ENCODE results near the gene RNF220.

Gene RNF220

DNA sequence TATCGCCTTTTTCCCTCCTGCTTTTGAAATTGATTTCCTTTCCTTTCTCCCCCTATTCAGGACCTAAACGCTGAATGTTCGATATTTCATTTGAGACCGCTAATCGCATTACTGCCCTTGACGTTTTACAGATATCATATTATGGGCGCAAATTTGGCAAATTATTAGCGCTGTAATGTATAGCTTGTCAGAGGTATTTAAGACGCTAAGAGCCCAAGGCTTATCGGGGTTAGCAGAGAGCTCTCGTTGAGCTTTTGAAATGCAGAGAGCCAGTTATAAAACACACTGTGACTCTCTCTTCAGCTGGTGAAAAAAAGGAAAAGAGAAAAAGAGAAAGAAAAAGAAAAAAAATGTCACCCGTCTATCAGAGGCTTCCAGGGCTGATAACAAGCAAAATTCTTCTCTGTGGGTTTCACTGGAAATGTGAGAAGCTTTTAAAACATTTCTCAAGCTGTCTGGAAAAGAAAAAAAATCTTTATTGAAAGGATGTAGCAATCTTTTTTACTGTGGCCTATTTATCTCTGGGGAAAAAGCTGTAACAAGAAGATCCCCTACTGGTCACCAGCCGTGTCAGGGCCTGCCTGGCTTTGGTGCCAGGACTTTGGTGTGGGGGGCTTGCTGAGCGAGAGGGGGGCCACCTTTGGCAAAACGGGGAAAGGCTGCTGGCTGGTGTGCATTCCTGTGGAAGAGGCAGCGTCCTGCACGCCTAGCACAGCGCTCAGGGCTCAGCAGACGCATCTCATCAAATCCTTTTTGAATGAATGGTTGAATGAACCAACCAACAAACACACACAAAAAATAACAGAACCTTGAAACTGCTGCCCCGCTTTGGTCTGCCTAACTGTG lies 119.8 kb downstream of the RNF220 start:
- no peak for DNase-seq

DNA sequence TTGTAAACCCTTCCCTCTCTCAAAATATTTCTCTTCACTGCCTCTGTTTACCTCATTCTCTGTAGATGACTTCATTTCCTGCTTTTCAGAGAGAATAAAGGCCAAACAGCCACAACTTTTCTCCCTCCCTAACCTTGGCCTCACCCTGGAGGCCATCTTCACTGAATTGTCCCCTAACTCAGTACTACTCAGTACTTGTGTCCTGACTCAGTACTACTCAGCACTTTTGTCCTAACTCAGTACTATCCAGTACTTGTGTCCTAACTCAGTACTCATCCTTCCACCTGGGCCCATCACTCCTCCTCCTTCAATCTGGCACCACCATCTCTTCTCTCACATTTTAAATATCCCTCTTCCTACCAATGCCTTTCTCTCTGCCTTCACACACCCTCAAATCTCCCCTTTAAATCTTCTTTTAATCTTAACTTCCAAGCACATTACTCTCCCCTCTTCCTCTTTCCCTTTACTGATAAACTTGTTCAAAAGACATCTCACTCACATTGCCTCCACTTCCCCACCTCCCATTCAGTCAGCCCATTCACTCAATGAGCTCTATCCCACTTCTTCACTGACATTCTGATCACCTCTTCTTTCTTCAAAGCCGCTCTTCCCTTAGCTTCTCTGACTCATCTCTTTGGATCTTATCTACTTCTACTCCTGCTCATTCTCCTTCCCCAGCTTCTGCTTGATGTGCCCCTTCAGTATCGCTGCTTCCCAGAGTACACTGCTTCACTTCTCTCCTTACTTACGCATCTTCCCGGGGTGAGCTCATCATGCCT lies 121.4 kb downstream of the RNF220 start:
- no peak for DNase-seq

DNA sequence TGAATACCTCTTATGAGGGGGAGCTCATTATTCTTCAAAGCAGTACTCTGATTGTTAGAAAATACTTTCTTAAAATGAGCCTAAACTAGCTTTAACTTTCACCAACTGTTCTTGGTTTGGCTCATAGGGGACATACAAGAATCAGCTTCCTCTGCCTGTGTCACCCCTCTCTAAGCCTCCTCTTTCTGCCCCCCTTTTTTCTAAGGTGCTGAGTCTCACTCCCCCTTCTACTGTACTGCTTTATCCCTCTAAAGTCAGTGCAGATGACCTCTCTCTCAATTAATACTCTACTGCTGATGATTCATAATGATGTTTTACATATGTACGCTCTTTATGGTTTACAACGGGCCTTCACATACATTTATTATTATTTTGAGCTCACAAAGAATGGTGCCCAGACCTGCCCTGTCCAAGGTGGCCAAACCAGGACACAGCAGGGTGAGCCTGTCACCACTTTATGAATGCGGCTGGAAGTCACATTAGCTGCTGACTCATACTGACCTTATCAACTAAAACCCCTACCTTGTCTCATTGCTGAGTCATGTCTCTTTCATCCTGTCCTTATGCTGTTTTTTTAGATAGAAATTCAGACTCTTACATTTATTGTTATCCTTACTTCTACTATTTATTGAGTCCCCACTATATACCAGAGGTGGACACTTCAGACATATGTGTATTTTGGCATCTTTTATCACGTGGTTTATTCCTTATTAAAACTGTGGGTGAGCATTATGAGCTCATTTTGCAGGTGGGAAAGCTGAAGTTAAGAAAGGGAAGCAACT lies 126.9 kb downstream of the RNF220 start:
- DNase-seq = no peak

DNA sequence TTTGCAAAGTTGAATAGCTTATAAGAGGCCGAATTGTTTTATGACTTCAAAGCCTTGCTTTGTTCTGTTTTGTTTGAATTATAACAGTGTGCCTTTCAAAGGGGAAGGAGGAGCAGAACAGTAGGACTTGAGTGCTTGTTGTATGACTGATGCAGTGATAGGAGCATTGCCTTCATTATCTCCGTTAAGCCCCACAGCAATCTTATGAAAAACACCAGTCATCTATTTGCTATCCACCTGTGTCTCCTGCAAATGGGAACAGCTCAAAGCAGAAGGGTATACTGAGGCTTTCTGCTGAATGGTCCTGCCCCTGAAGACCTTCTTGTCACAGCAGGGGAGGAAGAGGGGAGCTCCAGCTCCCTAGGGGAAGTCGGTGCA lies 127.5 kb downstream of the RNF220 start:
- DNase-seq = no peak

DNA sequence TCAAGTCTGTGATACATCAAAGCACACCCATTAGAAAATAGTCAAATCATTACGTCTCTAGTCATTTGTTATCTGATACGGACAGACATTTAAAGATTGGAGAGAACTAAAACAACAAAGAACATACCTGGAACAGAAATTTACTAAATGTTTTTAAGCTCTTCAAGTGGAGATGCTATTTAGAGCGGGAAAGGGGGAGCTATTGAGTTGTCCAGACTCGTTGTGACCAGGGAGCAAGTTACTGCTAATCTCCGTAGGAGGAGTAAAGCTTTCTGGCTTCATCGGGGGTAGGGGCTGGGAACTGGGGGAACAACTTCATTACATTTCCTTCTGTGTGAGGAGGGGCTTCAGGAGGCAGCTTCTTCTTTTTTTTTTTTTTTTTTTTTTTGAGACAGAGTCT lies 129.7 kb downstream of the RNF220 start:
- DNase-seq = no peak

DNA sequence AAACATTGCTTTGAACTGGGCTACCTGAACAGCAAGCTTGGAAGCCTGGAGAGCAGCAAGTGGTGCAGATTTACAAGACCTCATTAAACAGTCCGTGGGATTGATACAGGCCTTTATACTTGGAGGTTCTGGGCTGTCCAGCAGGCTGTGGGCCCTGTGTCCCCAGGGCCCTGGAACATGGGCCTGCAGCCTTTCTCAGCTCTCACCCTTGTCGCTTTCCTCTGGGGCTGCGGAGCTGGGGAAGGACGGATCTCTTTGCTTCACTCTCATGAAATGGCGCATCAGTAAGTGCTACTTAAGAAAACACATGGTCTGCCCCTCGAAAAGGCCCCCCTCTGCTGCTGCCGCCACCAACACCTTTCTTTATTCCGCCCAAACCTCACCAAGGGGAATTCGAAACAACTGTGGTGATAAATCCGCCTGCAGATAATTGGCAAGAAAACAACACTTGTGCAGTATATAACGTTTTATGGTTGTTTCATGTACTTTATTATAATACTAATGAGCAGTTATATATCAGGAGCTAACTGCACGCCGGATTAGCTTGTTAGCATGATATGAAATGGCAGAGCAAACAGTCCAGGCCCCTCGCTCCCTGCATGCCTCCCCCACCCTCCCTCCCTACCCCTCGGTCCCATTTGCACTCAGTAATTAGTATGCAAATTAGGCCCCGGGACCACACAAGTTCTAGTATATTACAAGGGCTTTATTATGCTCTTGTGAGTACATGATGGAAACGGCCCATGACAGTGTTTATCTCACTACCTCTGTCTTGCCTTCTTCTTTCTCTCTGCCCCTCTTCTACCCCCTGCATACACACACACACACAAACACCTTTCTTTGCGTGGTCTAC lies 131.5 kb downstream of the RNF220 start:
- DNase-seq = no peak

DNA sequence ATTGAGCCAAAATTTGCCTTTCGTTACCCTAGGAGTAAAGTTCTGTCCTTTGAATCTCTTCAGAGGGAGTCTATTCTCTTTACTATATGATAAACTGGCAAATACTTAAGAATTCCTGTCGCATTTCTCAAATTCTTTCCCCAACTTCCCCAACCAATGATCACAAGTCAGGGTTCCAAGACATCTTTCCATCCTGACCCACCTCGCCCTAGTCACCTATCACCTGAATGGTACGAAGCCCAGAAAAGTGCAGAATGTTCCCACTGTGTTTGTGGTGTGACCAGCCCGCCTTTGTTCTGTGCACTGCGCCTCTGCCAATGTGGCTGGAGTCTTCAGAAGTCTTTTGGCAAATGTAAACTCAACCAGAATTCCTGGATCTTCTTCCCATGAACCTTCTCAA lies 132.5 kb downstream of the RNF220 start:
- no peak for DNase-seq

DNA sequence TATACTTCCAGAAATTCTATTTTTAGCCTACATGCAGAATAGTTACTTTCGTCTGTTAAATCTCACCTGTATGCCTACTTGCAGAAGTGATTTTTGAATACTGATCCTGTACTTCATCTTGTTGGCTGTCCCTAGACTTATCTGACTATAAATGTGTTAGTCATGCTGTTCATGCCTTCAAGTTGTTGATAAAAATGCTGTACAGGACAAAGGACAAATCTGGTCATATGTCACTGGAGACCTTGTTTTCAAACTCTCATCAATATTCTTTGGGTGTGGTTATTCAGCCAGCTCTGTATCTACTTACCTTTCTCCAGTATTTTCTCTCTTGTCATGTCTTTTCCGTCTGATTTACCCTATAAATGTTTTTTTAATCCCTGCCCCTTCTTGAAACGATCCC lies 132.9 kb downstream of the RNF220 start:
- DNase-seq = no peak

DNA sequence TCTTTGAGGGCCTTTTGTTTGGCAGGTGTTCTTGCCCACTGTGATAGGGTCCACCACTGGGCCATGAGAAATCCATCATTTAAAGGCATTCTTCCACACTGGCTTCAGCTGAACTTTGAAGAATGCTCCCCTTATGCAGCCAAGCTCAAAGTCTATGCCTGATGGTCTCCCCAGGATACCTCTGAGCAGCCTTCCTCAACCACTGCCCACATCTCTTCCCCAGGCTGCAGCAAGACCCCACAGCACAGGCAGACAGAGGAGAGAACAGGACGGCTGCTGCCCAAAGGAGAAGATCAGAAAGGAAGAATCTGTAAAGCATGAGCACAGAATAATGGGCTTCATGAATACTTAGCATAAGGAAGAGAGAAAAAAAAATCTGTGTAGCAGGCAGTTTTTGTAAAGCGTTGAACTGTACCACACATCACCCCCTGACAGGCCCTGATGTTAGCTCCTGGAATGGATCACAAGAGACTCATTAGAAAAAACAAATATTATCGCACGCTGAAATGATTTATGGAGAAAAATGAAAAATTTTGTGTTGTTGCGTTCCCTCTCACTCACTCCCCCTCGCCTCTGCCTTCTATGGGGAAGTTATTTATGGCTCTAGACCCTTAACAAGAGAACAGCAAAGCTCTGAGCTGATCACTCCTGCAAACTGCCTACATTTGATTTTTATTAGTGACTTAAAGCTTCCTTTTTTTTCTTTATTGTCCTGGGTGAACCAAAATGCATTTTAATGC lies 135.1 kb downstream of the RNF220 start:
- no peak for DNase-seq

DNA sequence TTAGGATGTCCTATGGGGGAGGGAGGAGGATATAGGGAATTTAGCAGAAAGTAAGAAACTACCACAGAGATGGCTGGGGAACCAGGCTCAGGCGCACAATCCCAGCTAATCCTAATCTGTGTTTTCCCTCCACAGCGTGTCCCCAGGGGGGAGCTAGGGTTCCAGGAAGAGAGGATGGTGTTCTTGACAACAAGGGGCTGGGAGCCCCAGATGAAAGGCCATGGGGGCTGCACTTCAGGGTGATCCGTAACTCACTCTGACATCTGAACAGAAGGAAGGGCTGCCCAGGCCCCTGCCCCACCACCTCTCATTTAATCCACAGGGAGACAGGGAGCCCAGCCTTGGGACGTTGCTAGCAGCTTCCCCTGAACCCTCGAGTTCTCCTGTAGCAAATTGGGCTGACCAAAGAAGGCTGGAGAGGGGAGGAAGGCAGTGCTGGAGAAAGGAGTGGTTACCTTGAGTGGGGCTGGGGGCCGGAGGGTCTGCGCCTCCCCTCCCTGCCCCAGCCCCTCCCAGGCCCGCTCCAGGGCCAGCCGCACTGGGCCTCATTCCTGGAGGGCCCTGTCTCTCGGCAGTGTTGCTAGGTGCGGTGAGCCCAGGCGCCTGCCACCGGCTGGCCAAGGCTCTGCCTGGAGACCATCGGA lies 137.5 kb downstream of the RNF220 start:
- no peak for DNase-seq

DNA sequence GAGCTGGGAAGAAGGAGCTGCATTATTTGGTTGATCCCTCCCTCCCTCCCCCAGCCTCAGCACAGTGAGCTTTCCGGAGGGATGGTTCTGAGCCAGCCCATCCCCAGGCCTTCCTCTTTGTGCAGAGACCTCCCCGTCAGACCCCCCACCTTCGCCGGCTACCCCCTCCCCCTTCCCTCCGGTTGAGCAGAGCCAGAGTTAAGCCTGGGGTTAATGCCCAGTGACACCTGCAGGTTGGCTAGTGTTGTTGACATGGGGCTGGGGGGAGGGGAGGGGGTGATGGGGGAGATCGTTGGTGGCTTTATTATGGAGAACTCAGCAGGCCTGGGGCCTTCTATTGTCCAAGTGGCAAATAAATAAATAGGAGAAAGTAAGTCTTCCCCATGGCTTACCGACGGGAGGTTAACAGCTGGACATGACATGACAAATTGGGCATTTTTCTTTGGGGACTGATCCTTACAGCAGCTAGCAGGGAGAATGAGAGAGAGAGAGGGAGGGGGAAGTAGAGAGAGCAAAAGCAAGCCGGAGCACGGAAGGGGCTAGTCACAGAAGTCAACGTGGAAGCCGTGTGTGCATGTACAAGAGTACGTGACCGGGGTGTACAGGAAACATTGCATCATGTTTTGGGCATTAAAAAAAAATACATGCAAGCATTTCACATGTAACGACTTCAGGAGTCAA lies 138.1 kb downstream of the RNF220 start:
- no peak for DNase-seq

DNA sequence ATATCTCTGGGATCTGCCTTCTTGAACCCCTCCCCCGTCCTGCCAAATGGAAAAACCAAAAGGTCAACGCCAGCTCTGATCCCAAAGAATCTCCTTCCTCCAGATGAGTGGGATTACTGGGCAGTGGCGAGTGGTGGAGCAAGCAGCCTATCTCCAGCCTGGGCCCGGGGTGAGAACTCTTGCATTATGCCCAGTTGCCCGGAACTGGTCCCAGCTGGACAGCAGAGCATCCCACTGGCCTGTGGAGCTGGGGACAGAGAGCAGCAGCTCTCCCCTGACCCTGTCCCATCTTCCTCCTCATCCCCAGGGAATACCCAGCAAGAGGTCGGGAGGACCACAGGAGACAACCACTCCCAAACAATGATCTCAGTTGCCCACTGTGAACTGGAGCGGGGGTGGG lies 138.7 kb downstream of the RNF220 start:
- DNase-seq = no peak

DNA sequence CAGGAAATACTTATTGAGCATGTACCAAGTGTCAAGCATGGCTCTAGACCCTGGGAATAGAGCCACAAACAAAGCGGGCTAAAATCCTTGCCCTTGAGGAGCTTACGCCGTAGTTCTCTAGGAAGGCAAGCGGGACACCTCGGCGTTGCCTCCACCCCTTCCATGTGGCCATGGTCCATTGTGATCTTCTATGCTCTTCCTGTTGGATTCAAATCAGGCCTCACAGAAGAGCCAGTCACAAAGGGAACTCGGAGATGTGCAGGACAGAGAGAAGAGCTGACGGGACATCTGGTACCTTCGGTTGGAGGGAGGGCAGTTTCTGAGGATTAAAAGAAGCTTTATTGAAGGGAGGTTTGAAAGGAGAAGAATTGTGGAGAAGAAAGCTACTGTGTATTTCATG lies 139.9 kb downstream of the RNF220 start:
- no peak for DNase-seq

DNA sequence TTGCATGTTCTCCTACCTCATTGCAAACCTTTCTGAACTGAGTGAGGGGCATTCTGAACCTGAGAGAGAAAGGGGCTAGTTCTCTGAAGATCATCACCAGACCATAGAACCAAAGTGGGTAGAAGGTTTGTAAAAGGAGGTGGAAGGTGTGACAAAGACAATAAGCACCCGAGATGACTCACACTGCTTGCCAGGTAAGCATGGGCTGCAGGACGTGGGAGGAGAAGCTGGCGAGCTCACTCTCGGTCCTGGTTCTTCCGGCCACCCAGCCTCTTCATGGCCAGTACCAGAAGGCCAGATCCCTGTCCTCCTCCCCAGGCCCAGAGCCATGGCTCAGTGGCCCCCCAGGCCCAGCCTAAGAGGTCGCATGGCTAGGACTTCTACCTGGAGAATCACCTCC lies 140.9 kb downstream of the RNF220 start:
- no peak for DNase-seq

DNA sequence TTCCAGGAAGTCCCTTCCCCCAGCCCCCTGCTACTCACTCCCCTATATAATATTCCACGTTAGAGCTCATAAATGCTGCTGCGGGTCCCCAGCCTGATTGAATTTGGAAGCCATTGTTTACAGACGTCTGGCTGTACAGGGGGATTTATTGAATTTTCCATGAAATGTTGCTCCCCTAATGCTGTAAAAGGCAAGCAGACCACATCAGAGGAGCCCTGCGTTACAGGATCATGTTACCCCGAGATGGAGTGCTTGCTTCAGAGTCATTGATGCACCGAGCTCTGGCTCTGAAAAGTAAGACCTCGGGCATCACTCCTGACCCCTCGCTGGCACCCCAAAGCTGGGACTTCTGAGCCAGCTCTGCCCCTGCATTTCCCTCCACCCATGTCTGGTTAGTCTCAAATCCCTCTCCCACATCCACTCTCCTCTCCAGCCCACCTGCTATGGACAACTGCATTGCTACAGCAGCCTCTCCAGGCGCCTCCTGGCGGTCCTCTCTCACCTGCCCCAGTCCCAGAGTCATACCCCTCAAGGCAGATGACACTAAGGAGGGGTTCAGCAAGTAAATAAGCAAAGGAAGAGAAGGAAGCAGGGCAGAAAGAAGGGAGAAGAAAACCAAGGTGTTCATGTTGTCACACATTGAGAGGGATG lies 141.5 kb downstream of the RNF220 start:
- no peak for DNase-seq

DNA sequence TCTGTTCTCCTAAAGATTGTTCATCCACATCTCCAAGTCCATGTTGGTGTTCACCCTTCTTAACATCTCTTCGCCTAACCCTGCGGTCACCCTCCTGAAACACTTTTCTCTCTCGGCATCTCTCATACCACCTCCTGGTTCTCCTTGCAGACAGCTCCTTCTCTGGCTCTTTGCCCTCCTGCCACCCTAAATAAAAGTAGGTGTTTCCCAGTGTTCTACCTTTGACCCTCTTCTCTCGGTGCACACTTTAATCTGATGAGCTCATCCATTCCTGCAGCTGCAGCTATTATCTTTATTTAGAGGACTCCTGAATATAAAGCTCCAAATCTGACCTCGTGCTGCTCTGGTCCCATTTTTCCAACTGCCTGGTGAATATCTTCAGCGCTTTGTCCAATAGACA lies 142.3 kb downstream of the RNF220 start:
- no peak for DNase-seq

DNA sequence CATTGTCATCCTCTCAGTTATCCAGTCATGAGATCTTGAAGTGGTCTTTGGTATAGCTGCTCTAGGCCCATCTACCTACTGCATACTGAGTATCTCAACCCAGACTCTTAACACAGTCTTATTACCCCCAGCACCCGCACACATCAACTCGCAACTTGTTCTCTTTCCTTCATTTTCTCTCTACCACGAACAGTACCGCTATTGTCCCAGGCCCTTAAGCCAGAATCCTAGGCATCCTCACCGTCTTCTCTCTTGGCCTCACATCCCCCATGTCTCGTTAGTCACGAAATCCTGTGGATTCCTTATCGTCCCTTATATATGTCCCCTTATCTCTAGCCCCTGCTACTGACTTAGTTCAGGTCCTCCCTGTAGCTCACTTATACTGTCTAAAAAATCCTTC lies 142.8 kb downstream of the RNF220 start:
- DNase-seq = no peak

DNA sequence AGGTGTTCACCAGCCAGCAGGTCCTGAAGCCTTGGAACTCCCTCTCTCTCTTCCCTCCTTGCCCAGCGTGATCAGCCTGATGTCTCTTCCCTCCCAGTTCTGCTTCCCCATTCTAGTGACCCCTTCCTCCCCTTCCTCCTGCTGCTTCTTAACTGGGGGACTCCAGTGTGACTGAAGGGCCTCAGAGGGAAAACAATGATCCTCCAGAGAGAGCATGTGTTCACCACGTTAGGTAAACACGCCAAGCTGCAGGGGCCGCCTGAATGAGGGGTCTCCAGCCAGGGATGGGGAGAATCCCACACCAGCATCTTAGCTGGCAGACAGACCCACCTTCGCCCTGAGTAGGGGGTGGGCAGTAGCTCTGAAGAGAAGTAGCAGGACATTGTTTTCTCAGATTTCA lies 144.5 kb downstream of the RNF220 start:
- no peak for DNase-seq

DNA sequence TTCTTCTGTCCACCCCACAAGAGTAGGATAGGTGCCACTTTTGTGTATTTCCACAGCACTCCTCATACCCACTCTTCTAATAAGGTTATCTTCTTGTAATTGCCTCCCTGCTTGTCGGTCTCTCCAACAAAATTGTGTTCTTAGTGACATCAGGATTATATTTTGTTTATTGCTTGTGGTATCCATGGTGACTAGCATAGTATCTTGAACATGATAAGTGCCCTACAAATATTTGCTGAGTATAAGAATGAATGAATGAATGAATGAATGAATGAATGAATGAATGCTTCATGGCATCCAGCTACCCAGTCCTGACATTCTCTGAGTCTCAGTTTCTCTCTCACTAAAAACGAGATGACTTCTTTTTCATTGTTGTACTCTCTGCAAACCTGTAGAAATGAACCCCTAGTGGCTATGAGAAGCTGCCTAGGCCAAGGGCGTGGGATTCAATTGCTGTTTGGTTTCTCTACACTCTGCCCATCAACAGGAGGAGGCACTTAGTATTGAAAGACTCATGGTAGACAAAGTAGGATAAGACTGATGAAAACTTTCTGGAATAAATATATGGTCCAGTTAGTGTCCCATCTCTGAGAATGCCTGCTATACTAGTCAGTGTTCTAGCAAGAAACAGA lies 148.2 kb downstream of the RNF220 start:
- no peak for DNase-seq

DNA sequence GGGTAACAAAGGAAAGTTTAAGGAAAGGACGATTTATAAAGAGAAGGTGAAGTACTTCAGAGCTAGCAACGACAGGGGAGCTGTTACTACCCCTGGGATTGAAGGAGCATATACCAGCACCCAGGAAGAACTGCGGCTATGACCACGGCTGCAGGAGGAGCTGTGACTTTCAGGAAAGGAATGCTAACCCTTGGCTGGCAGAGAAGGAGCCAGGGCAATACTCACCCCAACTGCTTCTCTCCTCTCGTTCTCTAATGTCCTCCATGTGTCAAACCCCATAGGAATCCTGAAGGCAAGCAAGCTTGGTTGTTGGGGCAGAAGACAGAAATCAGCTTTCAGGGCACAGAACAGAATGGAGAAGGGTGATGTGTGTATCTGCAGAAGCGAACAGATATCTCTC lies 148.7 kb downstream of the RNF220 start:
- no peak for DNase-seq
